NCI-H345 treated with DMSO at 0.1 percent for 48 hours (cell line): ENCODE measurements around the gene TRABD2B.

Experiments
- DNase-seq: peaks from one replicate; lab custom pipeline; 2025; ENCODE audit not compliant: unreplicated experiment; lab: John Stamatoyannopoulos, UW

TRABD2B gene

GRCh38 chr1:47763591-47764171 lies 233.5 kb downstream of the TRABD2B start:
- DNase-seq: no peak

- no peak for DNase-seq
These were observed 235.2 kb downstream of the TRABD2B start for GRCh38 chr1:47761974-47762373.

GRCh38 chr1:47761201-47761930 lies 235.8 kb downstream of the TRABD2B start:
- no peak for DNase-seq

DNA sequence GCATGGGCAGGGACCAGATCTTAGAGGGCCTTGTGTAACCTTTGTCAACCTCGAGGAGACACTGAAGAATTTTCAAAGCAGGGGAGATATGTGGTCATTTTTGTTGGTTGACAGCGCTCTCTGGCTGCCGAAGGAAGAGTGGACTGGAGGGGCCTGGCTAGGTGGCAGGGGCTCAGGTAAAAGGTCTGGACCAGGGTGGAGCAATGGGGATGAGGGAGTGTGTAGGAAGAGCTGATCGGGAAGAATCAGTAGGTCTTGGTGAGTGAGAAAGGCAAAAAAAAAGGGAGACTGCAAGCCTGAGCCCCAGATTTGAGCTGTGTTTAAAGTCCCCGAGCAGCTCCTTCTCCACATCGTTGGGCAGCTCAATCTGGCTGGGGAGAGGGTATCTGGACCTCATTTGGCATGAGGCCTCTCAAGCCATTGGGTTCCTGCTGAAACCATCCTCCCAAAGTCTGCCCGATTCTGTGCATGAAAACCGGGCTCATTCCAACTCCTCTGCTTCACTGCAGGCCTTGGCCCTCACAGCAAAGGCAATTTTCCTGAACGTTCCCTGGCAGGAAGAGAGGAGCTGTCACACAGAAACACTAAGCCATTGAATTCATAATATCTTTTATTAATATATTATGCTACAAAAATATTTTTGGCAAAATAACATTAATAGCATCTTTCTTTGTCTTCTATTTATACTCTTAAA lies 237.1 kb downstream of the TRABD2B start:
- no peak for DNase-seq

DNA sequence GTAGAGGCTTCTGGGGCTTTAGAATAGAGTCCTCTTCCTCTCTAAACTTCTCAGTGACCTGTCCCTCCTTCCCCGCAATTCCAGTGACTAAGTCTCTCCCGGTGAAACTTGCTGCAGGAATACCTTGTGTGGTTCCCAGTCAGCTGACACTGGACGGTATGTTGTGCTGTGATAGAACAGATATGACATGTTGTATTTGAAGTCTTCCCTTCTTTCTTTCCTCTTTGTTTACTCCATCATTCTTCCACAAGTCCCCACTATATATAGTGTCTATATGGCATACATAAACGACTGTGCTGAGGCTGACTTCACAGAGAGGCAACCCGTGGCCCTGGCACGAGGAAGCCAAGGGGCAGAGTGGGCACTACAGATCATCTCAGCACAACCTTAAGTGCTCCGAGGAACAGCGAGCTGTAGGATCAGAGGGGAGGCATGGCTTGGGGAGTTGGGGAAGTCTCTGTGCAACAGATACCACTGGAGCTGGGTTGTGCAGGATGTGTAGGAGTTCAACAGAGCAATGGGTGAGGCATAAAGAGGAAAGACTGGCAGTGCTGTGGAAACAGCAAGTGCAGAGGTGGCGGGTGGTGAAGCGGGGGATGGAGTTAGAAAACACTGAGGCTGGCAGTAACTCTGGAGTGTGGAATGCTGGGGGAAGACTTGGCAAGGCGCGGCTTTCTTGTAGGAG lies 237.8 kb downstream of the TRABD2B start:
- no peak for DNase-seq

DNA sequence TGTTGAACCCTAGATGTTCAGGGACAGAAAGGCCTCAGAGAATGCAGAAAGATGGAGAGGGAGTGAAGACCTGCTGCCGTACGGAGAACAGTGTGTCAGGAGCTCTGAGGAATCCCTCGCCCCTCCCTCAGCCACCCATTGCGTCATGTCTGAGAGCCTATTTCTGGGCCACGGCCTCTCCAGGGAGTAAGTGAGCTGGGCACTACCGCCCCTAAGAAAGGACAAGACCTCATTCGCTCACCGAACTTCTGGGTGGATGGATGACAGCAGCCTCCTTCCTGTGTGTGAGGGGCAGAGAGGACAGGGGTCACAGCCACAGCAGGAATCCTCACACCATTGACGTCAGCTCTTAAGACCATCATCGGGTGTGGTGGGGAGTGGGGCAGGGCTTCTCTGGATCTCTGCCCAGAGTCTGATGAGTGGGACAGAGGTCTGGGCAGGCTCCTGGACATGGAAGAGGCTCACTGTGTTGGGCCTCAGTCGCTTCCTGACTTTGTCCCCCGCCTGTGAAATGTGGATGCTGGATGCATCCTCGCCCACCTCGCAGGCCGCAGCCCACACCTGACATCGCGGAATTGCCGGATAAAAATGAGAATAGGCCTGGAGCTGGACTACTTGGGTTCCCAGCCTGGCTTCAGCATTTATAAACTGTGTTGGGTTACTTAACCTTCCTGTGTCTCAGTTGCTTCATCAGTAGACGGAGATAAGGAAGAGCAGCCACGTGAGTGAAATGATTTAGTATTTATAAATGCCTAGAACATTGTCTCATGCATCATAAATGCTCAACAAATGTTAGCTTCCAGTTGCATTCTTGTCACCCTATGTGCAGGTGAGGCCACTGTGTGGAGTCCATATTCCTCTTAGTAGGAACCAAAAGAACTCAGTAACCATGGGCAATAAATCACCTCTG lies 238.6 kb downstream of the TRABD2B start:
- no peak for DNase-seq

- no peak for DNase-seq
These were observed 239.8 kb downstream of the TRABD2B start for GRCh38 chr1:47757226-47757975.

DNA sequence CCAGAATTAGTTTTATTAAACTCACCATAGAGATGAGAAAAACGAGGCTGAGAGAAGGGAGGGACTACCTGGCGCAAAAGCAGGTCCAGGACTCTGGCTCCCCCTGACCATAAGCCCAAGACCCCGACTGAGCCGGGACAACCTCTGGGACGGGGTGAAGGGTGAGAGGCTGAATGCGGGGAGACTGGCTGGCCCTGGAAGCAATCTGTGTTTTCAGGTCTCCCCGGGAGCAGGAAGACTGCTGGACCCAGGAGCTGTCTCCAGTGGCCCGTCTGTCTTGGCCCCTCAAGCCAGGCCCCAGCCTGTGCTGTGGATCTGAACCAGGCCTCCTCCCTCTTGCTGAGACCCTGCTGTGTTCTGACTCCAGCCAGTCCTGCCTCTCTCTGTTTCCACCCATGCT lies 240.8 kb downstream of the TRABD2B start:
- DNase-seq: no peak

- no peak for DNase-seq
These were observed 241.2 kb downstream of the TRABD2B start for GRCh38 chr1:47756006-47756405.

DNA sequence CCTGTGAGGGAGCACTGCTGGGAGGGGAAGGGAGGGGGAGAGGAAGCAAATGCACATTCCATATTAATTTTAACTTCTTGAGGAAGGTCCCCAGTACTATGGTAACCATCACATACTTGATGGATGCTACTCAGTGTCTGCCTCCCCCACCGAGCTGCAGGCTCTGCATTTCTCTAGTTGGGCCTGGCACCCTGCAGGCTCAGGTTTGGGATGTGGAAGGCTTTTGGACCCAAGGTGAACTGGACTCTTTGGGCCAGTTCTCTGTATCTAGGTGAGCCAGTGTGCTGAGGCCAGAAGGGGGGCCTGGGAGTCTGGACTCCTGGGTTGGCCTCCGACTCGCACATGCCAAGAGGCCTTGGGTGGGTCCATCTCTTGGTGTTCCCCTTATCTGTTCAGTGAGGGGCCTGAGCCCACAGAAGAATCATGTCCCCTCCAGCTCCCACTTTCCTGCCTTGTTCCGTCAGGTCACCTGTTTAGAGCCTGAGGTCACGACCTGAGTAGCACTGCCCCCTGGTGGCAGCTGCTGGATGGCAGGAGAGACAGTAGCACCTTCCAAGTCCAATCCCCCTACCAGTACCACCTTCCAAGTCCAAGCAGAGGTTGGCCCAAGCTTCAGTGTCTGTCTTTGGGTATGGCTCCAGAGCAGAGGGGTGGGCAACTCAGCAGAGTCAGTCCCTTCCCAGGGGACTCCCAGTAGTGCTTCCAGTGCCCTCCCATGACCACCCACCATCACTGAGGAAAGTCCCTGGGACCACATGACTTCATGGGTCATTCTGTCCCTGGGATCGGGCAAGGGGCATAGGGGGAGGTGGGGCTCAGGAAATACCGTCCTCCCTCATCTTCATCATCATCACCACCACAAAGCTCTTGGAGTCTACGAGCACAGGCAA lies 241.8 kb downstream of the TRABD2B start:
- DNase-seq: no peak

DNA sequence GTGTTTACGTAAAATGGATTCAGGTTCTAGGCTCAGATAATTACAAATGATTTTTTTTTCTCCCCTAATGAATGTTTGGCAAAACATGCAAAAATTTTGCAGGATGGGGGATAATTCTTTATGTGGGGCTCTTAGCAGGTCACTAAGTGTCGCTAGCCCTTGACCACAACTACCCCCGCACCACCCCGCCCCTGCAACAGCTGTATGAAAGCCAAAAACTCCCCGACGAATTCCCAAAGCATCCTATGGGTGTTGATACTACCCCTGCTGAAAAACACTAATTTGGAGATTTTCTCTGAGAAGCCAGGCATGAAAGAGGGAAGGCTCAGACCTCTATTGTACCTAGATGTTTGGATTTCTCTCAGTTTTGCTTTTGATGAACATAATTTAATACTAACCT lies 243.0 kb downstream of the TRABD2B start:
- DNase-seq: no peak

- no peak for DNase-seq
These were observed 243.4 kb downstream of the TRABD2B start for GRCh38 chr1:47753808-47754207.

- DNase-seq: no peak
These were observed 244.6 kb downstream of the TRABD2B start for GRCh38 chr1:47752559-47752958.

DNA sequence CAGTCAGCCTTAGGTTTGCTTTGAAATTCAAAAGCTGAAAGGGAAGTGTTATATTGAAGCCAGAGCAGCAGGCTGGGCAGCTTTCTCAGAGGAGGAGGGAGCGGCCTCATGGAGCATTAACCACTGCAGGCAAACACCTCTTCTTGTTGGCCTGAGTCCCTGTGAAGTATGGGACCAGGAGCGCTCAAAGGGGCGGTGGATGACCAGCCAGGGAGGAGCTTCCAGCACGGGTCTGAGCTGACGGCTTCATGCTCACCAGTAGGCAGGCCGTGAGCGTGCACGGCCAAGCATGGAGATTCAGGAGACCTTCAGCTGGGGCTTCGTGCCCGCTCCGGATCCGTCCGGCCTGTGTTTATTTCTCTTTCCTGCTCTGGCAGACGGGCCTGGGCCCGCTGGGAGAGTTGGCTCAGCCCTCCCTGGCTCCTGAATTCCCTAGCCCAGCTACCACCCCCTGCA lies 245.2 kb downstream of the TRABD2B start:
- no peak for DNase-seq

DNA sequence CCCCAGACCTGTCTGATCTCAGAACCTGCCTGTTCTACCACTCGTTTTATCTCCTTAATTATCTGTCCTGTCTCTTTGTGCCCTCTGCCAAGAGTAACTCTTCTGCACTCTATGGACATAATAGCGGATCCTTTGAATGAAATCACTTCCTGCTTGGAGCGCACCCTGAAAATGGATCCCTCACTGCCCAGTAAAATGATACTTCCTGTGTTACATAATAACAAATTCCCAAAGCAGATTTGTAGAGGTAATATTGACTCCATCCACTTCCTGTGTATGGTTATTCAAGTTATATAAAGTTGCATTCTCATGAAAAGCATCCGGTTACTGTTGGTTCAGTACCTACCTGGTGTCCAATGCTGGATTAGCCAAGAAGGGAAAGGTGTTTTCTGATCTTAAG lies 246.0 kb downstream of the TRABD2B start:
- DNase-seq: no peak

DNA sequence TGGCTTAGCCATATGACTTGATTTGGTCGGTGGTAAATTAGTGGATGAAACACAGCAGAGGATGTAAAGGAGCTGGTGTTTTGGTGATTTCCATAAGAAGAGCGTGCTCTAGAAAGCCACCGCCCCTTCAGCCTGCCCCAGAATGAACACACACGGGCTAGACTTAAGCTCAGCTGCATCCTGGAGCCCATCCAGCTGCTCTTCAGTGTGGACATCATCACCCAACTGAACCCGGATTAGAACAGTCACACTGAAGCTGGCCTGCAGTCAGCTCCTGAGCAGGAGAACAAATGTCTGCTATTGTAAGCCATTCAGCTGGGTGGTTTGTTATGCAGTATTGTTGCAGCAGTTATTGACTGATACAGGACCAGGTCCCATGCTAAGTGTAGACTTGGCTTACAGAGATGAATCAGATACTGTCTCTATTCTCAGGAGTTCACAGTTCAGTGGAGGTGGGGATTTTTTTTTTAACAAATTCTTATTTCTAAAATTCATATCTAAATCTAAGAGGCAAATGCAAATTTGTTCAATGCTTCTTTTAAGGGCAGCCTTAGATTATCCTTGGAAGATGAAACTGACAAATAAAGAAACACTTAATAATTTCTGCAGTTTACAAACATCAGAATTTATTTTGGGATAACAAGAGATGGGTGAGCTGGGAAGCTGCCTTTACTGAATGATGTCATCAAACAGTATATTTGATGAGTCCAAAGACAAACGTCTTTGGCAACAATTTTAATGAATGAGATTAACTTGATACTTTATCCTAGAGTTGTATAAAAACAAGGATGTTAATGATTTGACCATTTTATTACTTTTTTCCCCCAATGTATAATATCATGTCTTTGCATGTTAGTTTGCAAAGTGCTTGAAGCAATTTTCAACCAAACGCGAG lies 251.2 kb downstream of the TRABD2B start:
- DNase-seq: no peak

- no peak for DNase-seq
These were observed 254.1 kb downstream of the TRABD2B start for GRCh38 chr1:47742890-47743760.
